NCI-H1048 (cell line): ENCODE measurements around the gene OGFOD3.

Experiments used
- DNase-seq: peaks from one replicate; lab custom pipeline; 2025; lab: John Stamatoyannopoulos, UW

The OGFOD3 gene

GRCh38 chr17:82405051-82405450, 13.3 kb downstream of the OGFOD3 start:
- DNase-seq, result no peak

GRCh38 chr17:82403662-82404660, 14.4 kb downstream of the OGFOD3 start:
- DNase-seq, result no peak

- DNase-seq, result no peak
Measured at GRCh38 chr17:82402865-82403264, 15.5 kb downstream of the OGFOD3 start.

DNA sequence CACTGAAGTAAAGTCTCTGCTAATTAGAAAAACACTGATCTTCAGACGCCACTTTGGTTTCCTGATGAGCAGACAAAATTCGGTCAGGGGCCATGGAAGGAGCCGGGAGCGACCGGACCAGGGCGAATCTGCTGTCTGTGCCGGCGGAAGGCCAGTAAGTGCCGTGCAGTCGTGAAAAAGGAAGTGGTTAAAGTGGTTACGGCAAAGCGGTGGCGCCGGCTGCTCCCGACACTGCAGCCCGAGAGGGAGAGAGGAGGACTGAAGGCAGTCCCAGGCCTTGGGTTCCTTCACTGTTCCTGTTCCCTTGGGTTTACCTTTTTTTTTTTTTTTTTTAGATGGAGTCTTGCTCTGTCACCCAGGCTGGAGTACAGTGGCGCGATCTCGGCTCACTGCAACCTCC, 17.6 kb downstream of the OGFOD3 start:
- DNase-seq, result no peak

- no peak for DNase-seq
Measured at GRCh38 chr17:82400206-82400605, 18.2 kb downstream of the OGFOD3 start.

- DNase-seq, result no peak
Measured at GRCh38 chr17:82399601-82400101, 18.7 kb downstream of the OGFOD3 start.

- DNase-seq, result no peak
Measured at GRCh38 chr17:82399041-82399441, 19.3 kb downstream of the OGFOD3 start.

DNA sequence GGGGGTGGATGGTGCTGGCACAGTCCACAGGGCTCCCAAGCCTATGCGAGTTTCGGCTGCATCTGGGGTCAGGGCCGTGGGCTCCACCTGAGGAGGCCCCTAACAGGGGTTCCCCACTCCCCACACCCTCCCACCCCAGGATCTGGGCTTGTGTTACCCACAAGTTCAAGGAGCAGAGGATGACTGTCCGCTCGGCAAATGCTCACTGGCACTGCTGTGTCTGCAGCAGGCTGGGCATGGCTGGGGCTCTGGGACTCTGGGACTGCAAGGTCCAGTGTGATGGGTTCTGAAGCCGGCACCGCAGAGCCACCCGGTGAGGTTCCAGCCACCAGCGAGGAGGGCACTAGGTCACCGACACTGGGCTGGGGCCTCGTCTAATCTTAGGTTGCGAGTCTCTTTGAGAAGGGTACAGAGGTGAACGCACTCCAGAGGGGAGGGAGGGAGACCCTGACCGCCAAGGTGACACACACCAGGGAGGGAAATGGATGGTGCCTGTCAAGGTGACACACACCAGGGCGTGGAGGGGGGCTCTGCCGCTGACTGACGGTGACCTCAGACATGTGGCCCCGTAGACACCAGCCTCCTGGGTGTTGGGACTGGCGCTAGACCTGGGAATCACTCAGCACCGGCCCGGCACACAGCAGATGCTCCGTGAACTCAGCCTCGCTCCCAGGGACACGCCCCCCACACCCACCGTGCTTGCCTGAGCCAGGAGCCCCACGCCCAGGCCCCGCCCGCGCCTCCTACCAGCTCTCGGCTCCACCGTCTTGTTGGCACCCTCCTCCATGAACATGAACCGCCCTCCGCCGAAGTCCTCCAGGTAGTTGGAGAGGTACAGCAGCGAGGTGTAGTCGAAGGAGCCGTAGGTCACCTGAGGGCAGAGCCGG, 20.7 kb downstream of the OGFOD3 start:
- DNase-seq, result no peak

DNA sequence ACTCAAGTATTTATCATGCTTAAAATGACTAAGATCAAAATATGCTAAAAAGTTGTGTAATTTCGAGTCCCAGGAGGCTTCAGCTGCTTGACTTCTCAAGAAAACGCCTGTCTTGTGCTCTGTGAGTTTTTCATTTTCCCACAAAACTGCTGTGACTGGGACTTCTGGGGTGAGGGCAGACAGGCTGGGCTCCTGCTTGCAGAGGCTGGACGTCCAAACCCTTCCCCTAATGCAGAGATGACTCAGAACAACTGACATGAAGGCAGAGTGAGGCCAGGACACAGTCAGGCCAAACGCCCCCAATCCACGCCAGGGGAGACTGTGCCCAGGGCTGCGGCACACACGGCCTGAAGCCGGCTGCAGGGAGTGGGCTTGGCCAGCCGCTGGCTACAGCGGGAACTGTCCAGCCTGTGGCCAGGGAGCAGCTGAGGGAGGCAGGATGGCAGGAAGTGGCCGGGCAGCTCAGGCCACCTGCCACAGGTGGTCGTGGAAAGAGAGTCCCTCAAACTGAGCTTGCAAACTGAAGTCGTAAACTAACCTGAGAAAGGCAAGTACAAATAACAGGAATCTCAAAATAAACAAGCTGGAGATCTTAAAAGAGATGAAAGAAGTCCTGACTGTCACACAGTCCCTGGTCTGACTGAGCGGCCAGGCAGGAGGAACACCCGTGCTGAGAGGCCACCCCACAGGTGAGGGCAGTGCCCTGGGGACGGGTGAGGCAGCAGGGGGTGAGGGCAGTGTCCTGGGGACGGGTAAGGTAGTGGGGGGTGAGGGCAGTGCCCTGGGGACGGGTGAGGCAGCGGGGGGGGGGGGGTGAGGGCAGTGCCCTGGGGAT, 21.6 kb downstream of the OGFOD3 start:
- DNase-seq, result no peak

- no peak for DNase-seq
Measured at GRCh38 chr17:82394278-82394677, 24.1 kb downstream of the OGFOD3 start.

- DNase-seq, result no peak
Measured at GRCh38 chr17:82392941-82393340, 25.4 kb downstream of the OGFOD3 start.

DNA sequence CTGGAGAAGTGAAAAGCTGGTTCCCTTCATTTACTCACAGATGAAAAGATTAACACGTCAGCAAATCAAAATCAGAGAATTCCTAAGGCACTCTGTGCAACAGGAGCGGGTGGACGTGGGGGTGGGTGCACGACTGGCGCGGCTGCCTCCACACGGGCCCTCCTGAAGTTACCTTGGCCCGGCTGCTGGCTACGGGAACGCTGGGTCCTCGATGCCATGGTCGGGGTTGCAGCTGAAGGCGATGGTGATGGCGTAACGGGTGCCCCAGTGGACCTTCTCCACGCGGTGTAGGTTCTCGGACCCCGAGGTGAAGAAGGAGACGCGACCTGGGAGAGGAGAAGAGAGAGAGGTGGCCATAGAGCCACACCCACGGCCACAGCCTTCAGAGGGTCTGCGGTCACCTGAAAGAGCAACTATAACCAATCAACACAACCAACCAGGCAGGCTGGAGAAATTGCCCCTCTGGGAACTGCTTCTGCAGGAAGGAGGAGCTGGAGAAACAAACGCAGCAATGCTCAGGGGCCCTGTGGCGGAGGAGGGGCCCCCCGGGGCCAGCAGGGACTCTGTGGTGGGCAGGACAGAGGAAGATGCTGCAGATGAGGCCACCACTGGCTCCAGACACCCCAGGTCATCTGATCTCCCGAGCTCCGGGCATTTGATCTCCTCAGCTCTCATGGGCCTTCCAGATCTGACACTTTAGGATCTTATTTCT, 26.0 kb downstream of the OGFOD3 start:
- DNase-seq, result no peak

DNA sequence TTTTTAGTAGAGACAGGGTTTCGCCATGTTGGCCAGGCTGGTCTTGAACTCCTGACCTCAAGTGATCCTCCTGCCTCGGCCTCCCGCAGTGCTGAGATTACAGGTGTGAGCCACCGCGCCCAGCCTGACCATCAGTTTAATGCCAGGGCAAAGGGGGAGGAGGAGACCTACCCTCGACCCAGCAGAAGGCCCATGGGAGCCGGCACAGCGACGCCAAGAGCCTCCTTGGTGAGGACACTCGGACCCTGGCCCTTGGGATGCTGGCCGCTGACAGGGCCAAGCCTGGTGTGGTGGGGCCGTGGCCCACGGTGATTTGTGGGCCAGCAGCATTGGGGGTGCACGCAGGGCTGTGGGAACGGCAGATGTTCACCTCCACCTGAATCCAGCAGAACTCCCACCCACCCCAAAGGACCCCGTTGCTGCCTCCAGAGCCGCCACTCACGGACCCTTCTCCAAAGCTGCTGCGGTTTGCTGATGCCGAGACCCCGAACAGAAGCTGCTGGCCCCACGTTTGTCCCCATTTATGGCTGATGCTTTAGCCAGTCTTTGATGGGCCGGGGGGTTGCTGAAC, 26.8 kb downstream of the OGFOD3 start:
- no peak for DNase-seq

DNA sequence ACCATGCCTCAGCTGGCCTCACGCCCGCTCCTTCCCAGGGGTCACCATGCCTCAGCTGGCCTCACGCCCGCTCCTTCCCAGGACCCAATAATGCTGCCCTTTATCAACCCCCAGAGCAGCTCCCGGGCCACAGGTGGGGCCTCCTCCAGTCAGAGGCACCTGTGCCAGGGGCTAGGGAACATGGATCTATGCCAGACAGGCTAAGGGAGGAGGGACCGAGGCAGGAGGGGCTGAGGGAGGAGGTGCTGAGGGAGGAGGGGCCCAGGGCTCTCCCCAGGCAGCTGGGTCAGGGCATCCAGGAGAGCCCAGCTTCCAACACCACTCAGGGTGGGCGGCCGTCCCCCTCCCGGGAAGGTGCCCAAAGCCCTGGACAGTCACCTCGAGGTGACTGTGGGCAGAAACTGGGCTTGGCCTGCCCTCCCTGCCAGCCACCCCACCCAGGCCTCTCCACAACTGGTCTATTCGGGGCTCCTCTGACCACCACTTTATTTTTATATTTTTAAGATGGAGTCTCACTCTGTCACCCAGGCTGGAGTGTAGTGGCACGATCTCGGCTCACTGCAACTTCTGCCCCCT, 27.4 kb downstream of the OGFOD3 start:
- no peak for DNase-seq

GRCh38 chr17:82390015-82390859, 28.1 kb downstream of the OGFOD3 start:
- DNase-seq, result no peak

- DNase-seq, result no peak
Measured at GRCh38 chr17:82389379-82389778, 29.0 kb downstream of the OGFOD3 start.

DNA sequence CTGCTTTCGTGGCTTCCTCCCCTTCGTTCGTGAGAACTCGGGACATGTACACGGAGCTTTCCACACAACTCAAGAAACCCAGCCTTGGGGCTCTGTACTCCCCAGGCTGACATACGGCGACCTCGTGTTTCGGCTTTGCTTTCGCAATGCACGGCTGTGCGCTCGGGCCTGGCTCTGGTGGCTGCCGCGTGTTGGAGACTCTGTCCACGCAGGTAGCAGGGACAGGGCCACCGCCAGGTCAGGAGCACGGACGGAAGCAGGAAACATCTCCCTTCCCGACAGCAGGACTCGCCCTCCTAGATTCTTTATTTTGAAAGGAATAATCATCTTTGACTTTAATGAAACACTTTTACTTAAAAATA, 29.5 kb downstream of the OGFOD3 start:
- no peak for DNase-seq

DNA sequence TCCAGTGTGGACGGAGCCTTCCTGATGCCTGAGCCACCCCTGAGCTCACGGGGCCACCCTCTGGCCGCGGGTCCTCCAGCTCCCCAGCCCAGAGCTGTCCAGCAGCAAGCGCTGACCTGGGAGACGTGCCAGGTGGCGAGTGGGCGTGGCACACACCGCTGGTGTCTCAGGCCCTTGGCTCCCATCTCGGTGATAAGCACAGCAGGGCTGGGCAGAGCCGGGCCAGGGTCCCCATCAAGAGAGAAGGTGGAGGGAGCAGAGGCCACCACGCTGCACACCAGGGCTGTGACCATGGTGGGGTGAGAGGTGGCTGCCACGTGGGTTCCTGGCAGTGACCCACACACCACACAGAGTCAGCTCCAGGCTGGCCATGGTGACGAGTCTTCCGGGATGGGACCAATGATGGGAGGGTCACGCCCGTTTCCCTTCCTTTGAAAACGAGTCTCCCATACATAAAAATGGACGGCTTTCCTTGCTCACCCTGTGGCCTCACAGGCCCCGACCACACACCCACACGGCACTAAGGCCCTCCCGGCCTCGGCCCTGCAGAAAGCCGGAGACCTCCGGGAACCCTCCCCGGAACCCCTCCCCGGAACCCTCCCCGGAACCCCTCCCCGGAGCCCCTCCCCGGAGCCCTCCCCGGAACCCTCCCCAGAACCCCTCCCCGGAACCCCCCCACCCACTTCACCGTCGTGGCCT, 30.0 kb downstream of the OGFOD3 start:
- no peak for DNase-seq

DNA sequence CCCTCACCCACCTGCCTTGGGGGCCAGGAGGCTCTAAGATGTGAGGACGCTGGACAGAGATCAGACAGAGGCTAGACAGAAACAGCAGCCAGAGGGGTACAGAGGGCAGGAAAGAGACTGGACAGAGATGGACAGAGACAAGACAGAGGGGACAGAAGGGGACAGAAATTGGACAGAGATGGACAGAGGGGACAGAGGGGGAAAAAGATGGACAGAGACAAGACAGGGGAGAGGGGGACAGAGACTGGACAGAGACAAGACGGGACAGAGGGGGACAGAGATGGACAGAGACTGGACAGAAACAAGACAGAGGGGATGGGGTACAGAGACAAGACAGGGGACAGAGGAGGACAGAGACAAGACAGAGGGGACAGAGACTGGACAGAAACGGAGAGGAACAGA, 30.7 kb downstream of the OGFOD3 start:
- DNase-seq, result no peak
